ENCODE measurements around the gene FAM221A. TPM values are rescaled to one million over a fixed set of nuclear protein-coding genes. Genes with fewer than 3 reads are reported as not detected.
A peak's percentile ranks its signal among the peaks of the same experiment; 100 is the strongest.
"Not testable (repeated sequence)": the region's sequence is repeated elsewhere in the genome, so short reads cannot be mapped to it uniquely, and the experiment has no call there.

FAM221A gene
- polyA plus RNA-seq, 4 donors: 9.7 to 16.2 (median 12.0) TPM

DNA sequence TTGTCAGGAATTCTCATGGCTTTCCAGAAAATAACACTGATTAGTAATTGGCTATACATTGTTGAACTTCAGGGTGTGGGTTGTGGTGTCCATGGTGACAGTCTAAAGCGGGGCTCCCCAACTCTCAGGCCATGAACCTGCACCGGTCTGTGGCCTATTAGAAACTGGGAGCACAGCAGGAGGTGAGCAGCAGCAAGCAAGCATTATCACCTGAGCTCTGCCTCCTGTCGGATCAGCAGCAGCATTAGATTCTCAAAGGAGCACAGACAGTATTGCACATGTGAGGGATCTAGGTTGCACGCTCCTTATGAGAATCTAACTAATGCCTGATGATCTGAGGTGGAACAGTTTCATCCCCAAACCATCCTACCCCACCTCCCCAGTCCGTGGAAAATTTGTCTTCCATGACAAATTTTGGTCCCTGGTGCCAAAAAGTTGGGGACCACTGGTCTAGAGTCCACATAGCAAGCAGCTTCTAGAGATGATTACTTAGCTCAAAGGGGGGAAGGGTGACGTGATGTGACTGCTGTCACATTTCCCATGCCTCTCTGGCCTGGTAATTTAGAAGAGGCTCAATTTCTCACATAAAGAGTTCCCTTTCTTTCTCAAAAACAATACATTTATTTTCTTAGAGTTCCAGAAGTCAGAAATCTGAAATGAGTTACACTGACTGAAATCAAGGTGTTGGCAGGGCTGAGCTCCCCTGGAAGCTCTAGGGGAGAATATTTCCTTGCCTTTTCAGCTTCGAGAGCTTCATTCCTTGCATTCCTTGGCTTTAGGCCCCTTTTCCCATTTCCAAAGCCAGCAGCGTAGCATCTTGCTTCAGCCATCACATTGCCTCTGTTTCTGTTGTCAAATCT lies 17.6 kb upstream of the FAM221A start:
- FAIRE-seq: no peak
- Histone ChIP-seq H3K4me3 (ENCODE audit: low read depth in 1 of 3, low read length in 3 of 3) (no peak overlapping the region), H3K27ac (ENCODE audit: low read depth in 1 of 3, low read length in 2 of 3) (no peak overlapping the region), H3K27me3 (ENCODE audit: control insufficient read depth in 3 of 3, insufficient read depth in 3 of 3, low read length in 3 of 3) (no peaks in the 10 kb centered on the region), H3K4me1 (ENCODE audit: control insufficient read depth in 3 of 3, insufficient read depth in 2 of 3, low read depth in 1 of 3, low read length in 2 of 3) (no peaks in the 10 kb centered on the region), H3K36me3 (ENCODE audit: control insufficient read depth in 3 of 3, insufficient read depth in 2 of 3, low read depth in 1 of 3, low read length in 3 of 3) (no peaks in the 10 kb centered on the region), H3K9me3 (ENCODE audit: control insufficient read depth in 2 of 2, insufficient read depth in 1 of 2, low read depth in 1 of 2, low read length in 1 of 2) (peaks cover 0 to 13% of the 10 kb centered on the region in 2 donors)
- 83 to 91% (median 87%) methylated on average over 8 of the region's 8 CpGs for WGBS, 3 donors
- no peak for DNase-seq

DNA sequence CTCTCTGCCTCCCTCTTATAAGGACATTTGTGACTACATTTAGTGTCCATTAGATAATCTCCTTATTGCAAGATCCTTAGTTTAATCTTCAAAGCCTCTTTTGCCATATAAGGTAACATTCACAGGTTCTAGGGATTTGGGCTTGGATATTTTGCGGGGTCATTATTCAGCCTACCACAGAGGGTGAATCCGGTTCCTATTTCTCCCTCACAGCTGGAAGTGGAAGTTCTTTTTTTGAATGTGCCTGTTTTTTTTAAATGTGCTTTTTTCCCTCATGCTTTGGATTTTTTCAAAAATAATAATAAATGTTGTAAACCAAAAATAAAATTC lies 17.1 kb upstream of the FAM221A start:
- DNase-seq (no peak), FAIRE-seq (no peak)
- WGBS, 3 donors: 91 to 100% (median 92%) methylated on average over 2 of the region's 2 CpGs
- no peak overlapping the region for H3K4me3 ChIP-seq (ENCODE audit: low read depth in 1 of 3, low read length in 3 of 3)
- H3K9me3 ChIP-seq (ENCODE audit: control insufficient read depth in 2 of 2, insufficient read depth in 1 of 2, low read depth in 1 of 2, low read length in 1 of 2): peaks cover 0 to 9% of the 10 kb centered on the region in 2 donors
- H3K36me3 ChIP-seq (ENCODE audit: control insufficient read depth in 3 of 3, insufficient read depth in 2 of 3, low read depth in 1 of 3, low read length in 3 of 3): no peaks in the 10 kb centered on the region
- H3K27ac ChIP-seq (ENCODE audit: low read depth in 1 of 3, low read length in 2 of 3): no peak overlapping the region
- H3K4me1 ChIP-seq (ENCODE audit: control insufficient read depth in 3 of 3, insufficient read depth in 2 of 3, low read depth in 1 of 3, low read length in 2 of 3): no peaks in the 10 kb centered on the region
- no peaks in the 10 kb centered on the region for H3K27me3 ChIP-seq (ENCODE audit: control insufficient read depth in 3 of 3, insufficient read depth in 3 of 3, low read length in 3 of 3)

DNA sequence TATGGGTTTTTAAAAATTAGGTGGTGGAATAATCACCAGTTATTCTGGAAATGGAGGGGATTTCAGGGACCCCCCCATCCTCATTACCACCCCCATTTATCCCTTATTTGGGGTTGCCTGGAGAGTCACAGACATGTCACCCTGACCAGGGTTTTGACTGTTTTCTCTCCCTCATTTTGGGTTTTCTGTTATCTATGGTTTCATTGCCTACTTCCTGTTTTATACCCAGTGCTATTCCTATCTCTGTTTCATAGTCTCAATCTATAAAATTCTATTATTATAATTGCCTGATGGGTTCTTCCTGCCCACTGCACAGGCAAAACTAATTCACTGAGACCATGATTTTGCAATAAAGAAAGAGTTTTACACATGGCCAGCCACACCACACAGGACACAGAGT lies 15.9 kb upstream of the FAM221A start:
- DNase-seq (no peak), FAIRE-seq (no peak)
- Histone ChIP-seq H3K4me3 (ENCODE audit: low read depth in 1 of 3, low read length in 3 of 3) (no peak overlapping the region), H3K27ac (ENCODE audit: low read depth in 1 of 3, low read length in 2 of 3) (no peak overlapping the region), H3K36me3 (ENCODE audit: control insufficient read depth in 3 of 3, insufficient read depth in 2 of 3, low read depth in 1 of 3, low read length in 3 of 3) (no peaks in the 10 kb centered on the region), H3K27me3 (ENCODE audit: control insufficient read depth in 3 of 3, insufficient read depth in 3 of 3, low read length in 3 of 3) (no peaks in the 10 kb centered on the region), H3K4me1 (ENCODE audit: control insufficient read depth in 3 of 3, insufficient read depth in 2 of 3, low read depth in 1 of 3, low read length in 2 of 3) (no peaks in the 10 kb centered on the region), H3K9me3 (ENCODE audit: control insufficient read depth in 2 of 2, insufficient read depth in 1 of 2, low read depth in 1 of 2, low read length in 1 of 2) (peaks cover 0 to under 1% of the 10 kb centered on the region in 2 donors)

DNA sequence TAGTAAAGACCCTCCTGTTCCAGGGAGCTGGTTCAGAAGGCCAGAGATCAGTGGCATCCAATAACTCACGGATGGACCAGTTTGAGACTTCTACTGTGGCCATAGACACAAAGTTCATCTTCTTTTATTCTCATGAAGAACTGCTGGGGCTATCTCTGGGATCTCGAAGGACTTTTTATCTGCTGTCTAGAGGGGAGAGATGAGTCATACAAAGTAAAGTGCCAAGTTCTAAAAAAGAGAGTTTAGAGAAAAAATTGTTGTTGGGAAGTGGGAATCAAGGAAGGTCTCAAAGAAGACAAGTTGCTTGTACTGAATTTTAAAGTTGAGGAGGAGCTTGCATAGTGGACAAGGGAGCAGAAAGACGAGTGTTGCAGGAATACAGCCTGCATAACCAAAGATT lies 8.0 kb upstream of the FAM221A start:
- Histone ChIP-seq H3K27ac (ENCODE audit: low read depth in 1 of 3, low read length in 2 of 3) (no peak overlapping the region), H3K4me3 (ENCODE audit: low read depth in 1 of 3, low read length in 3 of 3) (no peak overlapping the region), H3K9me3 (ENCODE audit: control insufficient read depth in 2 of 2, insufficient read depth in 1 of 2, low read depth in 1 of 2, low read length in 1 of 2) (no peaks in the 10 kb centered on the region), H3K27me3 (ENCODE audit: control insufficient read depth in 3 of 3, insufficient read depth in 3 of 3, low read length in 3 of 3) (no peaks in the 10 kb centered on the region), H3K36me3 (ENCODE audit: control insufficient read depth in 3 of 3, insufficient read depth in 2 of 3, low read depth in 1 of 3, low read length in 3 of 3) (no peaks in the 10 kb centered on the region), H3K4me1 (ENCODE audit: control insufficient read depth in 3 of 3, insufficient read depth in 2 of 3, low read depth in 1 of 3, low read length in 2 of 3) (no peaks in the 10 kb centered on the region)
- FAIRE-seq (no peak), DNase-seq (no peak)
- 78 to 87% (median 84%) methylated on average over 3 of the region's 3 CpGs for WGBS, 3 donors

DNA sequence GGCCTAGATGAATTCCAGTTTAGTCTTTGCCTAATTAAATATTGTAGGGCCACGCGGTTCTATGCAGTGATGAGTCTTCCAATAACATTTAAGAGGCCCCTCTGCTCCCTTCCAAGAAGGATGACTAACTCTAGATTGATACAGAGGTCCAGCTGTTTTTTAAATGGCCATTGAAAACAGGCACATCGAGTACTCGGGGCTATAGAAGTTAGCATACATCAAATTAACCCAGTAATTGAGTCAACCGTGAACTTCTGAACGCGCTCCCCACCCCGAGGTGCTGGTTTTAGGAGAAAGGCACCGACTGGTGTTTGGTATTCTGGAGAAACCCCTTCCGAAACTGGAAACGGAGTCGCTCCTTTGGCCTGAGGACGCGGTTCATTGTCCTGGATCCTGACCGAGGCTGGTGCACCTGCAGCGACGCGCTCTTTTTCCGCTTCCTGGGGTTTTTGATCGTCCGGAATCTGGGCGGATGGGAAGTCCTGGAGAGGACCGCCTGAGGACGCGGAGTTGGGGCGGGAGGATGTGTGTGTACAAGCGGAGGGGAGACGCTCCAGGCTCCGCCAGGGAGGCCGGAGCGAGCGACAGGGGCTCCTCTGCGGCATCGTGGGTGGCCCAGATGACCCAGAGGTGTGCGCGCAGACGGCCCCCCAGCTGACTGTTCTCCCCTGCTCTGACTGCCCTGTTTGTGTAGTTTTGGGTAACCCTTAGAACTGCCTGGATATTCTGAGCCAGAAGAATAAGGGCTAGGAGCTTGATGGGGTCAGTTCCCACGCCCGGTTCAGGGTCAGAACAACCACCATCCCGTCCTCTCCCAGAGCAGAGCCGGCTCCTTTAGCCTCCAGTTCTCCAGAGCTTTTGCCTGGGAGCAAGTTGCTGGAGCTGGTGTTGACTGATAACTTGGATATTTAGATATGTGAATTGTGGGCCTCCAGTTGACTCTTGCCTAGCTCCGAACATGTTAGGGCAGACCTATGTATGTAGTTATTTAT lies 711 bp downstream of the FAM221A start:
- Histone ChIP-seq H3K27me3 (ENCODE audit: control insufficient read depth in 3 of 3, insufficient read depth in 3 of 3, low read length in 3 of 3) (no peaks in the 10 kb centered on the region), H3K9me3 (ENCODE audit: control insufficient read depth in 2 of 2, insufficient read depth in 1 of 2, low read depth in 1 of 2, low read length in 1 of 2) (no peaks in the 10 kb centered on the region), H3K27ac (ENCODE audit: low read depth in 1 of 3, low read length in 2 of 3) (peak overlapping the region; percentile 88 to 91 (median 90)), H3K4me1 (ENCODE audit: control insufficient read depth in 3 of 3, insufficient read depth in 2 of 3, low read depth in 1 of 3, low read length in 2 of 3) (peaks cover 0 to 3% (median 2%) of the 10 kb centered on the region in 3 donors), H3K36me3 (ENCODE audit: control insufficient read depth in 3 of 3, insufficient read depth in 2 of 3, low read depth in 1 of 3, low read length in 3 of 3) (peaks cover 0 to 7% (median 0%) of the 10 kb centered on the region in 3 donors), H3K4me3 (ENCODE audit: low read depth in 1 of 3, low read length in 3 of 3) (peak overlapping the region; percentile 62 to 89 (median 77))
- 3 to 8% (median 4%) methylated on average over 41 to 42 of the region's 42 CpGs for WGBS, 3 donors
- no peak for FAIRE-seq
- peak; percentile 88 to 89 for DNase-seq

DNA sequence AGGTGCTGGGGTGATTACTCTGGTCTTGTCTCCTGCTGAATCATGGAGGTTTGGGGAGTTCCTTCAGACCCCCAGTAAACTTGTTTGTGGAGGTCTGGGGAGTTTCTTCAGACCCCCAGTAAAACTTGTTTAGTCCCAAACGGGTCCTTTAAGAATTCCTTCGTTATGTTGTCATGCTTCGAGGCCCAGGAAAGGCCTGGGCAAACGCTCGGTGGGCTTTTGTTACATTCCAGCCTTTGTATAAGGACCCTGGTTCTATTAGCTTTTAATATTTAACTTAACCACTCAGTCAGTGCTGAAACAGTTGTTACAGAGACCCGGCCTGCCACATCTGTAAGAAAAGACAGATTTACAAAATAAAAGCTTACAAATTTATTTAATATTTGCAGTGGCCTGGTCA lies 4.0 kb downstream of the FAM221A start:
- not testable (repeated sequence) for H3K4me3 ChIP-seq (ENCODE audit: low read depth in 1 of 3, low read length in 3 of 3); DNase-seq; FAIRE-seq

DNA sequence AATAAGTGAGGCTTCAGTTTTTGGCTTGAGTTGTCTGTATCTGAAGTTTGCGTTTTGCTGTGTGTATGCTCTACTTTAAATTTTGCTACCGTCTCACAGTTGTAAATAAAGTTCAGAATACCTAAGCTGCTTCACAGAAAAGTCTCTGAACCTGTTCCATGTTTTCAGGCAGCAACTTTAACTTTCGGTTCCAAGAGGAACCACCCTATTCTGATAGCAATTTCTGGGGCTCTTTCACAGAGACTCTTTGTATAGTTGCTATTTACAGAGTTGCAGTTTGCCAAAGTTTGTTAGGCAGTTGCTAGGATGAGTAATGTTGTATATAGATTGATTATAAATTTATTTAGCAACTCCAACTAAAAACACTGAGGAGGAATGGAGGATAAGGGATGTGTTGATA lies 5.7 kb downstream of the FAM221A start:
- no peaks in the 10 kb centered on the region for H3K9me3 ChIP-seq (ENCODE audit: control insufficient read depth in 2 of 2, insufficient read depth in 1 of 2, low read depth in 1 of 2, low read length in 1 of 2)
- DNase-seq (peak; percentile 51 to 62), FAIRE-seq (peak; percentile 64)
- peaks cover 0 to 3% (median 2%) of the 10 kb centered on the region in 3 donors for H3K4me1 ChIP-seq (ENCODE audit: control insufficient read depth in 3 of 3, insufficient read depth in 2 of 3, low read depth in 1 of 3, low read length in 2 of 3)
- peak overlapping the region in 2 of 3 donors; percentile 20 to 43 for H3K27ac ChIP-seq (ENCODE audit: low read depth in 1 of 3, low read length in 2 of 3)
- H3K27me3 ChIP-seq (ENCODE audit: control insufficient read depth in 3 of 3, insufficient read depth in 3 of 3, low read length in 3 of 3): no peaks in the 10 kb centered on the region
- peaks cover 0 to 32% (median under 1%) of the 10 kb centered on the region in 3 donors for H3K36me3 ChIP-seq (ENCODE audit: control insufficient read depth in 3 of 3, insufficient read depth in 2 of 3, low read depth in 1 of 3, low read length in 3 of 3)
- H3K4me3 ChIP-seq (ENCODE audit: low read depth in 1 of 3, low read length in 3 of 3): no peak overlapping the region
- 12 to 37% (median 36%) methylated on average over 3 of the region's 3 CpGs for WGBS, 3 donors

More for the DNA sequence above, 4.0 kb downstream of the FAM221A start:
- H3K4me1 ChIP-seq (ENCODE audit: control insufficient read depth in 3 of 3, insufficient read depth in 2 of 3, low read depth in 1 of 3, low read length in 2 of 3); H3K27ac ChIP-seq (ENCODE audit: low read depth in 1 of 3, low read length in 2 of 3); H3K9me3 ChIP-seq (ENCODE audit: control insufficient read depth in 2 of 2, insufficient read depth in 1 of 2, low read depth in 1 of 2, low read length in 1 of 2); H3K27me3 ChIP-seq (ENCODE audit: control insufficient read depth in 3 of 3, insufficient read depth in 3 of 3, low read length in 3 of 3): not testable (repeated sequence)
- 30 to 53% (median 42%) methylated on average over 6 of the region's 6 CpGs for WGBS, 3 donors
- H3K36me3 ChIP-seq (ENCODE audit: control insufficient read depth in 3 of 3, insufficient read depth in 2 of 3, low read depth in 1 of 3, low read length in 3 of 3): peaks cover 0 to 26% (median 0%) of the 10 kb centered on the region in 3 donors

DNA sequence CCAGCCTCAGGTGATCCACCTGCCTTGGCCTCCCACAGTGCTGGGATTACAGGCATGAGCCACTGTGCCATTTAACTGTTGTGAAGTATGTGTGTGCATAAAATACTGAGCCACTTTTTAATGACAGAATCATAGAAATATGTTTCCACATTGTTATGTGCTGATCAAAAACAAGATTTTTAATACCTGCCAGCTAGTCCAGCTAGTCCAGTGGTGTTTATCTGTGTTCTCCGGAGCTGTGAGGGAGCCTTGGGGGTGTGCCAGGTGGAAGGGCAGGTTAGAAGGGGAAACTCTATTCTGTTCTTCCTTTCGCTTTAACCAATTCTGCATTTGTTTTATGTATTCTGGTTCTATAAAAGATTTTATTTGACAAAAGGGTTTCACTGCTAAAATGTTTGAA lies 7.0 kb downstream of the FAM221A start:
- Histone ChIP-seq H3K27ac (ENCODE audit: low read depth in 1 of 3, low read length in 2 of 3) (no peak overlapping the region), H3K4me3 (ENCODE audit: low read depth in 1 of 3, low read length in 3 of 3) (no peak overlapping the region), H3K9me3 (ENCODE audit: control insufficient read depth in 2 of 2, insufficient read depth in 1 of 2, low read depth in 1 of 2, low read length in 1 of 2) (no peaks in the 10 kb centered on the region), H3K36me3 (ENCODE audit: control insufficient read depth in 3 of 3, insufficient read depth in 2 of 3, low read depth in 1 of 3, low read length in 3 of 3) (peaks cover 3 to 39% (median 3%) of the 10 kb centered on the region in 3 donors), H3K27me3 (ENCODE audit: control insufficient read depth in 3 of 3, insufficient read depth in 3 of 3, low read length in 3 of 3) (no peaks in the 10 kb centered on the region), H3K4me1 (ENCODE audit: control insufficient read depth in 3 of 3, insufficient read depth in 2 of 3, low read depth in 1 of 3, low read length in 2 of 3) (peaks cover 0 to 3% (median 2%) of the 10 kb centered on the region in 3 donors)
- 33 to 65% (median 53%) methylated on average over 2 of the region's 2 CpGs for WGBS, 3 donors
- FAIRE-seq (no peak), DNase-seq (no peak)
